ENCODE data around the gene CHRNB1.

Gene CHRNB1

DNA sequence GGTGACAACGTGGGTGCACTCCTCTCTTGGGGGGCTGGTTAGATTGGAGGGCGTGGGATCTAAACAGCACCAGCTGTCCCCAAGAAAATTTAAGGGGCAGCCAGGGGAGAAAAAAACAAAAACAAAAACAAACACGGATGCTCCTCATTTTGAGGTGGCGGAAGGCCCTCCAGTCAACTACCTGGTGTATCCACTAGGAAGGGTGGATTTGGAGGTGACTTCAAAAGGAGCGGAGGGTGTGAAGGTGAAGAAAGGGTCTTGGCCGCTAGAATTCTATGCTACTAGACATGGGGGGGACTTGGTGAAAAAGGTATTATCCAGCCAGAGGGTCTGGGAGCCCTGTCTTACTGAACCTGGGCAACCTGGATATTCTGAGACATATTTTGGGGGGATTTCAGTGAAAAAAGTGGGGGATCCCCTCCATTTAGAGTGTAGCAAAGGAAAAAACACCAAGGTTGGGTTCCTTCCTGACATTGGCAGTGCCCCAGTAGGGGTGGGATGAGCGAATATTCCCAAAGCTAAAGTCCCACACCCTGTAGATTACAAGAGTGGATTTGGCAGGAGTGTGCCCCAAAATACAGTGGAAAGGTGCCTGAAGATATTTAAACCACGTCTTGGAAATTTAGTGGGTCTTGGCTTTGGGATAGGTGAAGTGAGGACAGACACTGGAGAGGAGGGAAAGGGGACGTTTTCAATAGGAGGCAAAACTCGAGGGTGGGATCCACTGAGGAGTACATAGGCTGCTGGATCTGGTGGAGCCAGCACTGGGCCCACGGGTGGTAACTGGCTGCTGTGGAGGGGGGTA is 6.0 kb upstream of the CHRNB1 start:
- DNase-seq = no peak

DNA sequence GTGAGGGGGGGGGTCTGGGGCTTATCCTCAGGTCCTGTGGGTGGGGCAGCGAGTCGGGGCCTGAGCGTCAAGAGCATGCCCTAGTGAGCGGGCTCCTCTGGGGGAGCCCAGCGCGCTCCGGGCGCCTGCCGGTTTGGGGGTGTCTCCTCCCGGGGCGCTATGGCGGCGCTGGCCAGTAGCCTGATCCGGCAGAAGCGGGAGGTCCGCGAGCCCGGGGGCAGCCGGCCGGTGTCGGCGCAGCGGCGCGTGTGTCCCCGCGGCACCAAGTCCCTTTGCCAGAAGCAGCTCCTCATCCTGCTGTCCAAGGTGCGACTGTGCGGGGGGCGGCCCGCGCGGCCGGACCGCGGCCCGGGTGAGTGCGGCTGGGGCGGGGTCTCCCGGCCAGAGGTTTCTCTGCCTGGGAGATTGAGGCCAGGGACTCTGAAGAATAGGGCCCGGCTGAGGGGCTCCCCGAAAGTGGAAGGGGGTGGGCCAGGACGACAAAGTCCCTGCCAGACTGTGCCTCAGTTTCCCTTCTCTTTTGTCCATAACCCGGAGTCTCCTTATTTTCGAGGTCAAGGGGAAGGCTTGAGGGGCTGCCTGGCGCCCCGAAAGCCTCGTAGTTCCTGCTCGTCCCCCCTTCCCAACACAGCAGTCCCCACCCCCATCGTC is 5.3 kb upstream of the CHRNB1 start, which contains the start of gene FGF11:
TSS of gene FGF11 (plus strand) at position 51 of the 651 bp plus-strand sequence. CDS start at position 160, 109 bp downstream.
- DNase-seq = peak in 1 of 5 experiments; percentile 25

DNA sequence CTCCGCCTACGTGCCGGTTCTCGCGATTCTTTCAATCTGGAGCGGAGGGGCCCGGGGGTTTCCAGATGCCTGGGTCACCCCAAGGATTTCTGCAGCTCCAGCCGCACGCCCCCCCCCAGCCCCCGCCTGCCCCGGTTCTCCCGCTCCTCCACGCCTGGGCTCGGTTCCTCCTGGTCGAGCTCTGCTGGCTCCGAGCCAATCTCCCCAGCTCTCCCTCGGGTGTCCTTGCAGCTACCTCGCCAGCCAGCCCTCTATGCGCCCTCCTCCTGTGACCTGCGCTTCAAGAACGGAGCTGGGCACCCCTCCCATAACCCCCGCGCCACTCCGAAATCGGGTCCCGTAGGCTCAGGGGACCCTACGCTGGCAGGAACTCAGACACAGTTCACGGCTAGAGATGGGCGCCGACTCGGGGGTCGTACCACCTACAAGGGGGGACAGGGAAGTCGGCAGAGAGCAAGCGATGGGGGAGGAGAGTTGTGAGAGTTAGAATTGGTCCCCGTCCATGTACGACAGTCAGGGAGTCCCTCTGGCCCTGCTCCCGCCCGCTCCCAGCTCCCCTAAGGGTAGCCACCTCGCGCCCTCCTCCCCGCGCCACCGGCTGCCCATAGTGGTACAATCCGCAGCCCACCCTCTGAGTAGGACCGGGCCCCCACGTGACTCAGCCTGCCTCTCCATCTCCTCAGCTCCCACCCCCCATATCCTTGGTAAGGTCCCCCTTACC is 4.6 kb upstream of the CHRNB1 start:
- peak in 2 of 5 experiments; percentile 18 to 63 for DNase-seq

DNA sequence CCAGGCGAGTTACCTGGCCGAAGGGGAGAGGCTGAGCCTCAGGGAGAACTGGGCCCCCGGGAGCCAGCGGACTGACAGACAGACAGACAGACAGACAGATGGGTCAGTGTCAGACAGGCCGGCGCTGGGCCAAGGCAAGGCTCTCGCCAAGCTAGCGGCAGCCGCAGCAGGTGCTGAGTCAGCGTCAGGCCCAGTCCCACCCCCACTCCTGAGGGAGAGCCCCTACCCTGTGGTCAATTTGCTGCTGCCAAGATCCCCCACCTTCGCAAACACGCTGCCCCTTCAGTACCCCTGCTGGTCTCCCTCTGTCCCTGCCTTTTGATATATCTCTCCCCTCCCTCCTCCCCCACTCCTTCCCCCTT is 4.0 kb upstream of the CHRNB1 start:
- DNase-seq = no peak

DNA sequence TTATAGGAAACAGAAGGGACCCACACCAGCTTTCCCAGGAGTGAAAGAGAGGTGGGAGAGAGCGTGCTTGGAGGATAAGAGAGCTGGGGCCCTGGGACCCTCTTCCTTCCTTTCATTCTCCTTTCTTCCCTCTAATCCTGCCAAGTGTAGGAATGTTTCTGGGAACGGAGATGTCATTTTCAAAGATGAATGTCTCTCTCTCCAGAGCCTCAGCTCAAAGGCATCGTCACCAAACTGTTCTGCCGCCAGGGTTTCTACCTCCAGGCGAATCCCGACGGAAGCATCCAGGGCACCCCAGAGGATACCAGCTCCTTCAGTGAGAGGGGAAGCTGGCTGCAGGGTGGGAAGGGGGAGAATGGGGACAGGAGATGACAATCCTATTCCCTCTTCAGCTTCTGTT is 3.6 kb upstream of the CHRNB1 start:
- no peak for DNase-seq

DNA sequence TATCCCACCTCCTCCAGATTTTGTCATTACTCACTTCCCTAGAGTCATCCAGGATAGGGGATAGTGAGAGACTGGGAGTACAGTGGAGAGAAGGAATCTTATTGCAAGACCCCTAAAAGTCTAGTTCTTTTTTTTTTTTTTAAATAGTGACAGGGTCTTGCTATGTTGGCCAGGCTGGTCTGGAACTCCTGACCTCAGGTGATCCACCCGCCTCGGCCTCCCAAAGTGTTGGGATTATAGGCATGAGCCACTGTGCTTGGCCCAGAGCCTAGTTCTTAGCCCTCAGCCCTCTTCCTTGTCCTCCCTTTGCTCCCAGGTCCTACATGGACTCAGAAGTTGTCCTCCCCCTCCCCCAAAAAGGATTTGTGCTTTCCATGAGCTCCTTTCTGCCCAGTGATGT is 2.7 kb upstream of the CHRNB1 start:
- no peak for DNase-seq

DNA sequence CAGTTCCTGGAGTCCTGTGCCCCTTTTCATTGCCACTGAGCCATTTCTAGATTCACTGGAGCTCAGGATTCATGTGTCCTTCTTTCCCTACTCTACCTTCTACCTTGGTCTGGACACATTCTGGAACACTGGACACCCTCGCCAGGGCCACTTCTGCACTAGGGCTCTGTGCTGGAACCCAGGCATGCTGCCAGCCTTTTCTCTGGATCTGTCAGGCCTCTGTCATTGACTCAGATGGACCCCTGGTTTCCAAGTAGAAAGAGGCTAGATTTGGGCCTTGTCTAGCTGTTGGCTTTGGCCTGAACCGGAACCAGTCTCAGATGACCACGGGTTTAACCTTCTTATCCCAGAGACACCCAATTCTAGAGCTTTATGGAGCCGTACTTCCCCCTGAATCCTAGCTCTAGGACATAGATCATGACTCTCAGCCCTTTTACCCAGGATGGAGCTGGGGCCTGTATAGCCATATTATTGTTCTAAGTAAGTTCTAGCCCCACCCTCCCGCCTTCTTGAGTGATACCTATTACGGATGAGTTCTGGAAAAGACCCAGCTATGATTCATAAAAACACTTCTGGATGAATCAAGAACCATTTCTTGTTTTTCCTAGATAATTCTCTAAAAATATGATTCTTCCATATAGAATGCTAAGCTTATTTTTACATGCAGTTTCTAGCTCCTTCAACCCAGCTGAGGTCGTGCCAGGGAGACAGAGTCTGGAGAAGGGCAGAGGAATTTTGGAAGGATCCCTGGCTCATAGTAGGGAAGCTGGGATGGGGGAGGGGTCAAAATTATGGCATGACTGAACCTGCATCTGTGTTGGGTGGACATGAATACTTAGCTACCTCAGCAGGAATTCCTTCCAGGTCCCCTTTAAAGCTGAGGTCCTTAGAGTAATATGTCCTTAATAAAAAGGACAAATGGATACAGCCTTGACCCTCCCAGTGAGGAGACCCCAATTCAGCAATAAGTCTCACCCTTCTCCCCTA is 1.1 kb upstream of the CHRNB1 start:
- DNase-seq = no peak

DNA sequence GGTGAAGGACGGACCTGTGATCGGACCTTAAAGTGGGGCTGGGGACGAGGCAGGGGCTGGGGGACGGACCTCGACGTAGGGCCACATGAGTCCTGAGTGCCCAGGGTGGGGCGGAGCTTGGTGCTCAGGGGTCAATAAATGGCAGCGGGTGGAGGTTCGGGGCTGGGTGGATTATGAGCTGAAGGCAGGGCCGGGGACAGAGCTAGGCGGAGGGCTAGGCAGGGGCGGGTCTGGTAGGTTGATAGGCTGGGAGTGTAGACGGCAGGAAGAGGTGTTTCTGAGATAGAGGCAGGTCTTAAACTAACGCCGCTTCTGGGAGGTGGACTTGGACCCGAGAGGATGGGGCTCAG is 733 bp downstream of the CHRNB1 start:
- DNase-seq = peak in 2 of 5 experiments; percentile 31 to 56

DNA sequence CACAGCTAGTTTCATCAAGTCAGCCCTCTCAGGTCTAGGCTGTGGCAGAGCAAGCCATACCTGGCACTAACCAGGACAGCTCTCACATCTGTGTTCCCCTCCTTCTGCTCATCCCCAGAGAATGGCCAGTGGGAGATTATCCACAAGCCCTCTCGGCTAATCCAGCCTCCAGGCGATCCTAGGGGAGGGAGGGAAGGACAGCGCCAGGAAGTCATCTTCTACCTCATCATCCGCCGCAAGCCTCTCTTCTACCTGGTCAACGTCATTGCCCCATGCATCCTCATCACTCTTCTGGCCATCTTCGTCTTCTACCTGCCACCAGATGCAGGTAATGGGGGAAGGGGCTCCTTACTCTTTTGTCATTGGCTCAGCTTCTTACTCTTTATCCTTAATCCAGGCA is 3.6 kb downstream of the CHRNB1 start:
- no peak for DNase-seq

DNA sequence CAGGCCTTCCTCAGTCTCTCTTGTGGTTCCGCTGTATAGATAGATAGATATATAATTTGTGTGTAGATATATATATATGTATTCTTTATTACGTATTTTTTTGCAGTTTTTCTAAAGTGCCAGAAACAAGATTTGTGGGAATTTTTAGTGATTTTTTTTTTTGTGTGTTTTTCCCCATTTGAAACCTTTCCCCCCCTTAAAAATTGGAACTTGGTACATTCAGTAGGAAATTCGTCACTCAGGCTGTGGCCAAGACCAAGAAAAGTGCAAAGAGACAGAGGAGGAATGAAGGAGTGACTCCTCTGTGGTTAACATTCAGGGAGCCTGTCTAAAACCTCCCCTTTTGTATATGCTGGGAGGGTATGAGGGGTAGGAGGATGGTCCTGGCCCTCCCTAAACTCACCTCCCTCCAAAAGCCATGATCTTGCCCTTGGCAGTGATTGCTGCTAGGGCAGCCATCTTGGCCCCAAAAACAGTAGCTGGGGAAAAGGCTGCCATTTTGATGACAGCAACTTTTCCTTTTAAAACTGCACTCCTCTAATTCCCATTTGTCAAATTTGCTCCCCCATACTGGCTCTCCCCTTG is 15.2 kb downstream of the CHRNB1 start:
- DNase-seq = no peak

DNA sequence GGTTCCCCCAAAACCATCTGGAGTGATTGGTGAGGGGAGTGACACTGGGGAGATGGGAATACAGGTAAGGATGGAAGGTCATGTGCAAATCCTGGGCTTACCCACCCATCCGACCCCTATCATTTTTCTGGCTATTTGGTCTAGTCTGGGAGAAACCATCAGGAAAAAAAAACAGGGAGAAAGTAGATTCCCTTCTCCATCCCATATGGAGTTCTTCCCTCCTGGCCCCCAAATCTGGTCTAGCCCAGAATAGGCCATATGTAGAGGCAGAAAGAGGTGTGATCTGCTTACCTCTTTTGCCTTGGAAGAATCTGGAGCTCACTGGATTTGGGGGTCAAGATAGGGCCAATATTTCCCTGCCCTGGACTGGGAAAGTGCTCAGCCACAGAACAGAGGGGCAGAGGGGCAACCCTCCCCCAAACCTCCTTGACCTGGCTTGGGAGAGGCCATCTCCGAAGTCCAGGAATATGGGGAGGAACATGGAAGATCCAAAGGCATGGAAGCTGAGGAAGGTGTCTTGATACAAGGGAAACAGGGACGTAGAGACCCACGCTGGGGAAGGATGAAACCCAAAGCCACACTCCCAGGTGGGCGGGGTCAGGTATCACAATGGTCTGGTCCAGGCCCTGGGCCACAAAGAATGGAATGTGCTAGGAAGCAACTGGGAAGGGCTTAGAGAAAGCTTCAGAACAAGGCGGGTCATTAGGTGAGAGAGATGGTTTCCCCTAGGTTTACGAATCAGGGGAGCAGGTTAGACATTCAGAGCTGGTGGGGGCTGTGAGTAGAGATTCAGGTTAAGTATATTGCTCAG is 16.2 kb downstream of the CHRNB1 start:
- no peak for DNase-seq

DNA sequence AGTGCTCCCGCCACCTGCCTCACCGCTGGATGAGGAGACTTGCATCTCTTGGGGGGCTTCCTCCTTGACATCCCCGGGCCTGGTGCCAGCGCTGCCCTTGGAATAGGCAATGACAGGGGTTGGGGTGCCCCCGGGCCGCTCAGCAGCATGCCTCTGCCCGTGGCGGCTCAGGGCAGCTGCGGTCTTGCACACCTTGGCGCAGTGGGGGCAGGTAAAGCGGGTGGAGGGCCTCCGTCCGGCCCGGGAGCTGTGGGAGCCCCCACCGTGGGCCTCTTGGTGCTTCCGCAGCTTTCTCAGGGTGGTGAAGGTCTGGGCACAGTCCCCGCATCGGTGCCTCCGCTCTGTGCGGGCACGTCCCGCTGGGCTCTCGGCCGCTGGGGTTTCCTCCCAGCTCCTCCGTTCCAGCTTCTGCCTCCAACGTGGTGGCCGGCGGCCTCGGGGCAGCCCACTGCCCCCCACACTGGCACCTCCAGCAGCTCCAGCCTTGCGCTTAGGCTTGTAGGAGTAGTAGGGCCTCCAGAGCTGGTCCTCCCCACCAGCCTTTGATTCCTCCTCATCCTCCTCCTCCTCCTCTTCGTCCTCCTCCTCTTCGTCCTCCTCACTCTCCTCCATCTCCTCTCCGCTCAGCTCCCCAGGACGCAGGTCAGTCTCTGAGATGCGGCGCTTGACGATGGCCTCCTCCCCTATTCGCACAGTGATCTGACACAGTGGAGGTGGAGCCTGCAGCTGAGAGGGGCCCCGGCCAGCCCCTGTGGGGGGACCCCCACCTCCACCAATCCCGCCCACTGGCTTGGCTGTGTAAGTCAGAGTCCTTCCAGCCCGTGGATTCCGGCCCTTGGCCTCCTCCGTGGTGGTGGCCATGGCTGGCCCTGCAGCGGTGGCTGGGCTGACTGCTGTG is 17.9 kb downstream of the CHRNB1 start:
- no peak for DNase-seq

DNA sequence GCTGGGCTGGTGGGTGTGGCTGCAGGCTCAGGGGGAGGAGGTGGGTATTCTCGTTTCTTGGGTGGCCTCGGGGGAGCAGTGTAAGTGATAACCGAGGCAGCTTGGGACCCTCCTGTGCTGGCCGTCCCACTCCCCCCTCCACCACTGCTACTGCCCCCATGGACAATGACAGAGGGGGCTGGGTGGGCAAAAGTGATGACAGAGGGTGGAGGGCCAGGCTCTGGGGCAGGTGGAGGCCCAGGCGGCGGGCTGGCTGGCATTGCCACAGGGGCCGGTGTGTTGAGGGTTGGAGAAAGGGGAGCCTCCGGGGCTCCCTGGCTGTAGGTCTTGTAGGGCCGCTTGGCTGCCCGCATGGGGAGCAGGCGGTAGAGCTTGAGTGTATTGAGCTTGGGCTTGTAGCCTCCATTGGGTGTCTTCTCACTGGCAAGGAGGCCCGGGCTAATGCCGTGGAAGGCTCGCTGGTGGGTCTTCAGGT is 18.5 kb downstream of the CHRNB1 start:
- no peak for DNase-seq

DNA sequence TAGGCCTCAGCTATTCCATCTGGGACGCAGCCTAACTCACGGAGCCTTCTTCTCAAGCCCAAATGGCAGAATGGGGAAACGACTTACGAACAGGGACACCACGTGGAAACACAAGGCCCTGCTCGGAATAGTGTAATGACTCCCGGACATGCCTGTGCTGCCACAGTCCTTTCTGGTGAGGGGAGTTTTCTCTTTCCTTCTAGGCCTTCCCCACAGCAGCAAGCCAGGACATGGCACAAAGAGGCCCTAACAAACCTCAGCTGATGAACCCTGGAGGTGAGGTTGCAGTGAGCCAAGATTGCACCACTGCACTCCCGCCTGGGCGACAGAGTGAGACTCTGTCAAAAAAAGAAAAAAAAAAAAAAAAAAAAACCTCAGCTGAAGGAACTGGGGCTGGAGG is 19.2 kb downstream of the CHRNB1 start:
- no peak for DNase-seq

DNA sequence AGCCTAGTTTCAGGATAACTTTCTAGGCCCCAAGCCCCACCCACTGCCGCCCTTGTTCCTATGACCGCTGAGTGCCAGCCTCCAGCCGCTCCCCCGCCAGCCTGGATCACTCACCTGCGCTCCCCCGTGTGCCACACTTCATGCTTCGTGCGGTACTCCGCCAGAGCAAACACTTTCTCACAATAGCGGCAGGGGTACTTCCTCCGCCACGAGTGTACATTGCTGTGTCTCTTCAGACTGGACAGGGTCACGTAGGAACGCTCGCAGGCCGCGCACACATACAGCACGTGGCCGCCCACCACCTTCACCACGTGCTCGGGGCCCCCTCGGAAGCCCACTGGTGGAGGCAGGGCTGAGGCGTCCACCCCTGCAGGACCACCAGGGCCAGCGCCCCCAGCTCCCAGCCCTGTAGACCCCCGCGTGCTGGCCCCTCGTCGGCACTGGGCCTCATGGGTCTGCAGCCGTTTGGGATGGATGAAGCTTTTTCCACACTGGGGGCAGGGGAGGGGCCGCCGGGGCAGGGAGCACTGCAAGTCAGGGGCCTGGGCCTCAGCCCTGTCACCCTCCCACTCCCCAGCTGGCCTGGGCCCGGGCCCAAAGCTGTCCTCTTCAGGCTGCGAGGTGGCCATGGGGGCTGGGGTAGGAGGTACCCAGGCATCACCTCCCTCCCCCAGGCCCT is 20.9 kb downstream of the CHRNB1 start:
- DNase-seq = no peak

DNA sequence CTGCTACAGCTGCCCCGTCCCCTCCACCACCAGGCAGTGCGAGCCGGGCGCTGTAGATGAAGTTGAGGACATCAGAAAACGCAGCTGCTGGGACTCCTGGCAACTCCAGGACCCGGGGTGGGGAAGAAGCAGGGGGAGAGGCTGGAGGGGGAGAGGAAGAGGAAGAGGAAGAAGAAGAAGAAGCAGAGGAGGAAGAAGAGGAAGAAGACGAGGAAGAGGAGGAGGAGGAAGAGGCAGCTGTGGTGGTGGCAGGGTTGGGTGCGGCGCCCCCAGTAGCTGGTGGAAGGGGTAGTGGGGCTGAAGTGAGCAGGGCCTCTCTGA is 21.4 kb downstream of the CHRNB1 start:
- no peak for DNase-seq

DNA sequence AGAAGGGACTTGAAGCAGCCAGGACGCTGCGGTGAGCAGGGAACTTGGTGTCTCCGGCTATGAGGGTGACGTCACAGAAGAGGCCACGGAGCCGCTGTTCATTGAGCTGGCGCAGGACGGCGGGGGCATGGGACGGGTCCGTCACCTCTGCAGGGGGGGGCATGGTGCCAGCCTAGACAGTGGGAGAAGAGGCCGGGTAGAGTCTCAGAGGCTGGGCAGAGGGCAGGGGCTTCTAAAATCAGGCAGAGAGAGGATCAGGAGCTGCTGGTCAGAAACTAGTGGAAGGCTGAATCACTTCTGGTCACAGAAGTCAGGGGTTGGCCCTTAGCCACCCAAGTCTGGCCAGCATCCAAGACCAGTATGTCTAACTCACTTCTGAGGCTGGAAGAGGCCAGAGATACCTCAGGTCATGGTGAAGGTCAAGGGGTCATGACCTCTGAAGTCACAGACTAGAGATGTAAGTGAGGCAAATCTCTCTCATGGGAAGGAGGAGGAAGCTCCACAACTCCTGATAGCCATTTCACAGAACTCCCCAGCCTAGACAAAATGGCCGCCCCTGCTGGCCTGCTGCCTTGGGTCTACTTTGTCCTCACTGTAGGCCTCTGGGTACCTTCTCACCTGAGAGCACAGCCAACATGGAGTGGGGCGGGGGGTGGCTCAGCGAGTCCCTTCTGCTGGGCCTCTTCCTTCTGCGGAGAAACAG is 21.9 kb downstream of the CHRNB1 start:
- DNase-seq = no peak

DNA sequence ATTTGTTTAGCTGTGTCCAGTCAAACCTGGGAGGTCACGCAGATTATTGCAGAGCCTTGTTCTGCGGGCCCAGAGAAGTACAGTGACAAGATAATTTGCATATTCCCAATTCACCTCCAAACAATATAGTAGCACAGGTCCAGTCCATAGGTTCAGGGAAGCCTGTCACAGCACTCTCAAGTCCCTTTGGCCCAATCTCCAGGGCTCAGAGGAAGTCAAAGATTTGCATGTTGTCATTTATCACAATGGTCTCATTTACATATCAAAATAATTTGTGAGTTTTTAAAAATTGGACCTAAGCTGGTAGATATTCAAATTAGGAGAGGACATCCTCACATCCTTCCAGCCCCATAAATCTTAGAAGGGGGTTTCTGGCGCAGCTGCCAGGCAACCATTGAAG is 22.6 kb downstream of the CHRNB1 start:
- DNase-seq = no peak

DNA sequence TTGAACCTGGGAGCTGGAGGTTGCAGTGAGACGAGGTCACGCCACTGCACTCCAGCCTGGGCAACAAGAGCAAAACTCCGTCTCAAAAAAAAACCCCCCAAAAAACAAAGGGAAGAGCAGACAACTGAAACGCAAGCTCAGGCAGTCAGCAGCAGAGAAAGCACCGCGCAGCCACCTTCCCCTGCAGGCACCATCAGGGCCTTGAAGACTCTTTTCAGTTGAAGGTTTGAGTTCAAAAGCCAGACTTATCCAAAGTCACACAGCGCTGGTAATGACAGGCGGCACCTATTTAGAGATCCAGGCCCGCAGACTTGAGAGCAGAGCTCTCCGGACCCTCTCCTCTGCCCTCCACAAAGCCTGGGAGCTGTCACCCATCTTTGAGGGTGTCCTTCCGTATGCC is 23.4 kb downstream of the CHRNB1 start:
- DNase-seq = no peak

Data from T-helper 2 cell (primary cell).